Osteoblast (primary cell): ENCODE measurements around the gene KRTAP10-7. TPM values are rescaled to one million over a fixed set of nuclear protein-coding genes. Genes with fewer than 3 reads are reported as not detected.

Source experiments
- DNase-seq: peaks from one replicate; pipeline ENCODE4 v3.0.0; 2011; ENCODE audit warnings: low spot score, mixed read lengths; ENCODE audit not compliant: insufficient read length; ENCODE audit errors: missing footprints
- H2AFZ ChIP-seq: 2 replicates; pipeline ENCODE4 v1.6.0; 2011; ENCODE audit warnings: mild to moderate bottlenecking, low read length
- H3K27ac ChIP-seq: 2 replicates; pipeline ENCODE4 v1.5.1; 2011; ENCODE audit warnings: mild to moderate bottlenecking, low read depth, low read length, moderate library complexity
- H3K27me3 ChIP-seq: 2 replicates; pipeline ENCODE4 v1.6.0; 2012; ENCODE audit warnings: mild to moderate bottlenecking, control low read depth, inconsistent platforms, low read length, moderate library complexity; ENCODE audit not compliant: insufficient read depth
- H3K36me3 ChIP-seq: 2 replicates; pipeline ENCODE4 v1.5.1; 2011; ENCODE audit warnings: mild to moderate bottlenecking, low read length, control low read depth, moderate library complexity; ENCODE audit not compliant: insufficient read depth
- H3K4me1 ChIP-seq: 2 replicates; pipeline ENCODE4 v1.5.1; 2011; ENCODE audit warnings: mild to moderate bottlenecking, low read length, control low read depth, moderate library complexity; ENCODE audit not compliant: insufficient read depth
- H3K4me2 ChIP-seq: 2 replicates; pipeline ENCODE4 v1.6.0; 2011; ENCODE audit warnings: mild to moderate bottlenecking, low read length; ENCODE audit not compliant: insufficient read depth
- H3K4me3 ChIP-seq: fragments of 200-600 bp; sonication (generic); 3 replicates; pipeline ENCODE4 v1.5.1; 2012; ENCODE audit warnings: mild to moderate bottlenecking, low read length, inconsistent platforms; ENCODE audit not compliant: insufficient read depth
- H3K79me2 ChIP-seq: 2 replicates; pipeline ENCODE4 v1.6.0; 2012; ENCODE audit warnings: mild to moderate bottlenecking, low read length, control low read depth, inconsistent platforms; ENCODE audit not compliant: insufficient read depth
- H3K9me3 ChIP-seq: 2 replicates; pipeline ENCODE4 v1.5.1; 2011; ENCODE audit warnings: low read depth, low read length, control low read depth
- H4K20me1 ChIP-seq: 2 replicates; pipeline ENCODE4 v1.6.0; 2012; ENCODE audit warnings: mild to moderate bottlenecking, low read length, control low read depth; ENCODE audit not compliant: insufficient read depth
- CTCF ChIP-seq: IDR thresholded peaks from 2 replicates; pipeline ENCODE4 v1.5.1; 2011; ENCODE audit warnings: mild to moderate bottlenecking, low read depth, low read length, moderate library complexity; ENCODE audit errors: extremely low read depth
- total RNA-seq: library from RNA; depleted of rRNA; stranded (reverse); fragments of >200 nt; gene quantifications from 2 replicates; pipeline ENCODE4 v1.2.3, GENCODE V29; 2012

Gene KRTAP10-7
- total RNA-seq, 1 donor, result not detected

- peak; percentile 47 for DNase-seq
- no peak overlapping the region for H3K4me2 ChIP-seq
- no peaks in the 10 kb centered on the region for H3K4me1 ChIP-seq
- no peaks in the 10 kb centered on the region for H3K9me3 ChIP-seq
- H3K36me3 ChIP-seq, result no peaks in the 10 kb centered on the region
- H3K4me3 ChIP-seq, result no peak overlapping the region
- H2AFZ ChIP-seq, result no peak overlapping the region
- no peak for TF ChIP-seq CTCF
- no peak overlapping the region for H3K27ac ChIP-seq
- no peaks in the 10 kb centered on the region for H4K20me1 ChIP-seq
- H3K27me3 ChIP-seq, result peaks cover 3% of the 10 kb centered on the region
- H3K79me2 ChIP-seq, result no peaks in the 10 kb centered on the region
These were observed 46.8 kb downstream of the KRTAP10-7 start for GRCh38 chr21:44647222-44647552.

GRCh38 chr21:44648557-44649311, 48.3 kb downstream of the KRTAP10-7 start:
- no peak overlapping the region for H3K4me2 ChIP-seq
- peak; percentile 59 for DNase-seq
- no peaks in the 10 kb centered on the region for H4K20me1 ChIP-seq
- no peaks in the 10 kb centered on the region for H3K36me3 ChIP-seq
- H3K9me3 ChIP-seq, result no peaks in the 10 kb centered on the region
- H3K4me1 ChIP-seq, result no peaks in the 10 kb centered on the region
- H3K27ac ChIP-seq, result no peak overlapping the region
- H3K79me2 ChIP-seq, result no peaks in the 10 kb centered on the region
- H2AFZ ChIP-seq, result no peak overlapping the region
- peaks cover 3% of the 10 kb centered on the region for H3K27me3 ChIP-seq
- no peak overlapping the region for H3K4me3 ChIP-seq
- TF ChIP-seq CTCF, result no peak

DNA sequence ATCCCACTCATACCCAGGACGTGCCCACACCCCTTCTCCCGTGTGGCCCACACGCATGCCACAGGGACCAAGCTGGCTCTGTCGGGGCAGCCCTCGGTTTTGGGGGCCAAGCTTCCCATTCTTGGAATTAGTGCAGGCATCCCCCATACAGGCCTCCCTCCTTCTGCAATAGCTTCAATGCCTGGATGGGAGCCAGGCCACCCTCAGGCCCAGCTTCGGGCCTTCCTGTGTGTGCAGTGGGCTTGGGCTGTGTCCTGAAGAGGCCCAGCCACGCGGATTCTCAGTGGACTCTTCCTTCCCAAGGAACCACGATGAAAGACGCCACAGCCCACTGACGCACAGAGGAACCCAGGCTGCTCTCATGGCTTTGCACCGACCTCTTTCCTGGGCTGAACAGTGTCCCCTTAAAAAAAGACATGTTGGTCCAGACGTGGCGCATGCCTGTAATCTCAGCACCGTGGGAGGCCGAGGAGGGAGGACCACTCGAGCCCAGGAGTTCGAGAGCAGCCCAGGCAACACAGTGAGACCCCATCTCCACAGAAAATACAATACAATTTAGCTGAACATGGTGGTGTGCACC, 49.2 kb downstream of the KRTAP10-7 start:
- no peak overlapping the region for H2AFZ ChIP-seq
- no peaks in the 10 kb centered on the region for H4K20me1 ChIP-seq
- H3K4me2 ChIP-seq, result no peak overlapping the region
- H3K9me3 ChIP-seq, result no peaks in the 10 kb centered on the region
- no peaks in the 10 kb centered on the region for H3K4me1 ChIP-seq
- peaks cover 3% of the 10 kb centered on the region for H3K27me3 ChIP-seq
- no peak for TF ChIP-seq CTCF
- DNase-seq, result no peak
- H3K36me3 ChIP-seq, result no peaks in the 10 kb centered on the region
- no peak overlapping the region for H3K4me3 ChIP-seq
- H3K27ac ChIP-seq, result no peak overlapping the region
- no peaks in the 10 kb centered on the region for H3K79me2 ChIP-seq

GRCh38 chr21:44650265-44650972, 50.0 kb downstream of the KRTAP10-7 start:
- Histone ChIP-seq H3K4me2 (no peak overlapping the region), H3K36me3 (no peaks in the 10 kb centered on the region), H3K27ac (no peak overlapping the region), H2AFZ (no peak overlapping the region), H3K79me2 (no peaks in the 10 kb centered on the region), H3K9me3 (no peaks in the 10 kb centered on the region), H3K4me1 (no peaks in the 10 kb centered on the region), H3K4me3 (no peak overlapping the region), H3K27me3 (peaks cover 3% of the 10 kb centered on the region), H4K20me1 (no peaks in the 10 kb centered on the region)
- peak; percentile 29 for DNase-seq
- TF ChIP-seq CTCF, result no peak
